GM19397 (cell line): ENCODE results near the gene ITIH2.
"Not testable (repeated sequence)": the region's sequence is repeated elsewhere in the genome, so short reads cannot be mapped to it uniquely, and the experiment has no call there.

Experiments used
- ATAC-seq: cut with Tn5 transposase; IDR thresholded peaks from one replicate; pipeline ENCODE4 v1.9.1; 2021; ENCODE audit warnings: mild to moderate bottlenecking, moderate library complexity; ENCODE audit not compliant: unreplicated experiment

ITIH2 gene

GRCh38 chr10:7703140-7703539, at the start of gene ITIH2:
Gene ITIH2, plus strand, starts transcription at chr10:7703316. Its CDS starts 119 bp downstream, at chr10:7703435.
- no peak for ATAC-seq

GRCh38 chr10:7657079-7657478, 46.0 kb upstream of the ITIH2 start:
- ATAC-seq: not testable (repeated sequence)

- ATAC-seq: no peak
Measured at GRCh38 chr10:7657552-7657951, 45.6 kb upstream of the ITIH2 start.

GRCh38 chr10:7659560-7659959, 43.6 kb upstream of the ITIH2 start:
- ATAC-seq: no peak

- no peak for ATAC-seq
Measured at GRCh38 chr10:7662522-7662921, 40.6 kb upstream of the ITIH2 start.

- no peak for ATAC-seq
Measured at GRCh38 chr10:7664707-7665106, 38.4 kb upstream of the ITIH2 start.

- no peak for ATAC-seq
Measured at GRCh38 chr10:7665767-7666166, 37.3 kb upstream of the ITIH2 start.

- no peak for ATAC-seq
Measured at GRCh38 chr10:7666253-7667023, 36.7 kb upstream of the ITIH2 start, which contains the start of gene ITIH5. Gene ITIH5, minus strand, starts transcription at chr10:7666966. Its CDS starts 74 bp downstream, at chr10:7666892.

GRCh38 chr10:7667262-7668141, 35.6 kb upstream of the ITIH2 start:
- ATAC-seq: no peak

GRCh38 chr10:7670157-7670556, 33.0 kb upstream of the ITIH2 start:
- ATAC-seq: no peak

- no peak for ATAC-seq
Measured at GRCh38 chr10:7672341-7673134, 30.6 kb upstream of the ITIH2 start.

GRCh38 chr10:7679256-7679655, 23.9 kb upstream of the ITIH2 start:
- ATAC-seq: no peak

- not testable (repeated sequence) for ATAC-seq
Measured at GRCh38 chr10:7680078-7680477, 23.0 kb upstream of the ITIH2 start.

- no peak for ATAC-seq
Measured at GRCh38 chr10:7686351-7687171, 16.6 kb upstream of the ITIH2 start.

GRCh38 chr10:7687228-7687907, 15.7 kb upstream of the ITIH2 start:
- peak; percentile 95 for ATAC-seq

- ATAC-seq: no peak
Measured at GRCh38 chr10:7689591-7689990, 13.5 kb upstream of the ITIH2 start.

- ATAC-seq: not testable (repeated sequence)
Measured at GRCh38 chr10:7690885-7691597, 12.1 kb upstream of the ITIH2 start.

- not testable (repeated sequence) for ATAC-seq
Measured at GRCh38 chr10:7692368-7692767, 10.7 kb upstream of the ITIH2 start.

- ATAC-seq: not testable (repeated sequence)
Measured at GRCh38 chr10:7693194-7693593, 9.9 kb upstream of the ITIH2 start.
